Adrenal gland (tissue), 12 donors: Measurements from ENCODE around the gene SLC50A1. TPM values are rescaled to one million over a fixed set of nuclear protein-coding genes. Genes with fewer than 3 reads are reported as not detected.
A peak's percentile ranks its signal among the peaks of the same experiment; 100 is the strongest.

Experiments used
- DNase-seq, 7 donors: peaks; one replicate each; pipeline ENCODE4 v3.0.0-alpha.2; 2019 to 2020
- H3K27ac ChIP-seq, 5 donors: fragments of 200-600 bp; sonication (generic) in 4 of 5; 1 replicate in 3 of 5; 2 replicates in 2 of 5; pipeline versions ENCODE4 v1.5.1 to v1.8.0; 2016 to 2020; ENCODE audit warnings: mild to moderate bottlenecking in 1 of 5
- H3K27me3 ChIP-seq: fragments of 200-600 bp; 2 replicates; pipeline ENCODE4 v1.8.0; 2021
- H3K36me3 ChIP-seq, 2 donors: fragments of 200-600 bp; replicated peaks in 1 of 2; 1 replicate in 1 of 2; 2 replicates in 1 of 2; pipeline versions ENCODE4 v1.5.1 to v1.8.0; 2018 to 2022
- H3K4me1 ChIP-seq, 2 donors: fragments of 200-600 bp; replicated peaks in 1 of 2; 1 replicate in 1 of 2; 2 replicates in 1 of 2; pipeline versions ENCODE4 v1.5.1 to v1.8.0; 2018 to 2021
- H3K4me3 ChIP-seq, 4 donors: fragments of 200-600 bp; sonication (generic) in 3 of 4; one replicate each; pipeline ENCODE4 v1.5.1; 2016 to 2018
- H3K9me3 ChIP-seq, 3 donors: fragments of 200-600 bp; sonication (generic) in 1 of 3; replicated peaks in 1 of 3; 1 replicate in 2 of 3; 2 replicates in 1 of 3; pipeline versions ENCODE4 v1.5.1 to v1.8.0; 2016 to 2021
- POLR2A ChIP-seq, 2 donors: fragments of 450-650 bp; IDR thresholded peaks; one replicate each; pipeline ENCODE4 v1.6.1; 2017; ENCODE audit warnings: antibody characterized with exemption in 2 of 2, mild to moderate bottlenecking in 2 of 2, moderate library complexity in 1 of 2
- whole genome bisulfite sequencing, 4 donors: extraction: QIAGEN DNeasy Blood & Tissue Kit in 2 of 4; methylation state at CpG; one replicate each; pipeline versions ENCODE4 v1.1.5 to v1.1.7; 2013 to 2017; 5-methylcytosine and 5-hydroxymethylcytosine counted together
- intact Hi-C, 2 donors: fragments of 100-400 bp; cut with DNase I; formaldehyde crosslinking; loops; one replicate each; pipeline versions ENCODE4 v1.14.1 to v1.15.0; 2022 to 2023
- polyA plus RNA-seq, 3 donors: library from polyadenylated mRNA; stranded (reverse); fragments of 200-250 nt in 2 of 3; fragments of 350-450 nt in 1 of 3; fragmentation: Illumina TruSeq in 1 of 3; extraction: RNeasy Lipid Tissue Mini Kit (QIAGEN cat#74804) in 1 of 3; gene quantifications; one replicate each; pipeline ENCODE4 v1.2.3, GENCODE V29; 2013 to 2014
- total RNA-seq, 9 donors: library from RNA; depleted of rRNA in 4 of 9; stranded (reverse); fragments of >200 nt in 4 of 9; fragments of 120-200 nt in 1 of 9; fragmentation: NEBNext Ultra II Directional in 1 of 9; extraction: Animal tissue kit (Norgen Biotek cat#: 25700) in 1 of 9; gene quantifications; one replicate each; pipeline versions ENCODE4 v1.1.0 to v1.2.4, GENCODE V29; 2013 to 2023
- TF ChIP-seq, protein P1 (sequence below), 6 experiments: fragments of 450-650 bp in 4 of 6; fragments of 200-600 bp in 2 of 6; sonication (generic) in 1 of 6; IDR thresholded peaks; 1 replicate in 5 of 6; 2 replicates in 1 of 6; pipeline versions ENCODE4 v1.5.1 to v1.8.0; 2016 to 2021; ENCODE audit warnings: antibody characterized with exemption in 6 of 6, mild to moderate bottlenecking in 2 of 6, moderate library complexity in 1 of 6
- donor health status: healthy with polysubstance abuse.
- donor health status: Bipolar disorder and iron deficiency.
- donor health status: DM: yes; HTN: yes; CAD: no.
- donor health status: DM: no; HTN: no; CAD: no.
- donor health status: DM: no; HTN: no; CAD: no.
- donor health status: DM: yes; HTN: yes; CAD: no.

The SLC50A1 gene
- total and polyA plus RNA-seq, 12 donors: 31.7 to 172 (median 53.8) TPM

DNA sequence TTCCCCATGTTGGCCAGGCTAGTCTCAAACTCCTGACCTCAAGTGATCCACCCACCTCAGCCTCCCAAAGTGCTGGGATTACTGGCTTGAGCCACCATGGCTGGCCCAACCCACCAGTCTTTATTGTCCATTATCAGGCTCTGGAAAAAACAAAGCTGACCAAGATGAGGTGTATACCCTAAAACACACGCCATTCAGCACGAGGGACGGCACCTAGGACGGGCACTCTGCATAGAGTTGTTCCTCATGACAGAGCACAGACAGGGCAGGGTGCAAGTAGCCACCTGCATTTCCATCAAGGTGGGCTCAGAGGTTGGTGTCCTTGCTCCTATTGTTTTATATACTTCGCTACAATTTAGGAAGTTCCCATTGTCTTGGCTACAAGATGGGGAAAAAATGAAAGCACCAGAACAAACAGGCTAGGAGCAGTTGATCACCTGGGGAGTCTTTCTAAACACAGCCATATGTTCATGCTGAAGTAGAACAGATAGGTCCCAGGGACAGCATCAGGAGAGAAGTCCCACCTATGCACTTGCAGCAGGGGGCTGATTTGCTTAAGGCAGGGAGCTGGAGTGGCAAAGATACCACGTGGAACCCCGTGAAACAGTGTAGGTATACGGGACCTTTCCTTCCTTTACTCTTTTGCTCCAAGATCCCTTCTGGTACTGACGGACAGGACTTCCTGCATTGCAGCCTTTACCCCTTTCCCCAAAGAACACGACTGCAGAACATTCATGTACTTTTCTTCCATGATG lies 33.0 kb downstream of the SLC50A1 start:
- Histone ChIP-seq H3K4me1 (peaks cover 7 to 27% of the 10 kb centered on the region in 2 donors), H3K27ac (no peak overlapping the region), H3K27me3 (no peaks in the 10 kb centered on the region), H3K4me3 (no peak overlapping the region), H3K36me3 (peaks cover 0 to 22% of the 10 kb centered on the region in 2 donors), H3K9me3 (no peaks in the 10 kb centered on the region)
- peak in 1 of 7 donors; percentile 46 for DNase-seq
- intact Hi-C loops: no loop called here
- 74 to 87% (median 82%) methylated on average over 10 of the region's 10 CpGs for WGBS, 4 donors
- no peak for TF ChIP-seq POLR2A (IDR thresholded peaks at IDR 0.05)

GRCh38 chr1:155169541-155169940 lies 33.9 kb downstream of the SLC50A1 start:
- no peak overlapping the region for H3K27ac ChIP-seq
- DNase-seq: peak in 2 of 7 donors; percentile 11 to 40
- peaks cover 7 to 27% of the 10 kb centered on the region in 2 donors for H3K4me1 ChIP-seq
- no peak for TF ChIP-seq POLR2A (IDR thresholded peaks at IDR 0.05)
- intact Hi-C loops: no loop called here
- H3K36me3 ChIP-seq: peaks cover 0 to 22% of the 10 kb centered on the region in 2 donors
- no peaks in the 10 kb centered on the region for H3K9me3 ChIP-seq
- no peaks in the 10 kb centered on the region for H3K27me3 ChIP-seq
- H3K4me3 ChIP-seq: no peak overlapping the region
- WGBS, 4 donors: 67 to 83% (median 78%) methylated on average over 5 of the region's 5 CpGs

- peaks cover 7 to 27% of the 10 kb centered on the region in 2 donors for H3K4me1 ChIP-seq
- DNase-seq: peak in 2 of 7 donors; percentile 14
- 69 to 92% (median 88%) methylated on average over 2 of the region's 2 CpGs for WGBS, 4 donors
Observed at GRCh38 chr1:155170101-155170785, 34.6 kb downstream of the SLC50A1 start.

GRCh38 chr1:155170806-155171205 lies 35.2 kb downstream of the SLC50A1 start:
- 85 to 89% (median 88%) methylated on average over 7 of the region's 7 CpGs for WGBS, 4 donors
- Histone ChIP-seq H3K36me3 (peaks cover 0 to 22% of the 10 kb centered on the region in 2 donors), H3K4me3 (no peak overlapping the region), H3K27ac (no peak overlapping the region), H3K27me3 (no peaks in the 10 kb centered on the region), H3K4me1 (peaks cover 7 to 27% of the 10 kb centered on the region in 2 donors), H3K9me3 (no peaks in the 10 kb centered on the region)
- peak in 2 of 7 donors; percentile 16 to 35 for DNase-seq
- TF ChIP-seq POLR2A (IDR thresholded peaks at IDR 0.05): no peak
- TF ChIP-seq, protein P1, sequence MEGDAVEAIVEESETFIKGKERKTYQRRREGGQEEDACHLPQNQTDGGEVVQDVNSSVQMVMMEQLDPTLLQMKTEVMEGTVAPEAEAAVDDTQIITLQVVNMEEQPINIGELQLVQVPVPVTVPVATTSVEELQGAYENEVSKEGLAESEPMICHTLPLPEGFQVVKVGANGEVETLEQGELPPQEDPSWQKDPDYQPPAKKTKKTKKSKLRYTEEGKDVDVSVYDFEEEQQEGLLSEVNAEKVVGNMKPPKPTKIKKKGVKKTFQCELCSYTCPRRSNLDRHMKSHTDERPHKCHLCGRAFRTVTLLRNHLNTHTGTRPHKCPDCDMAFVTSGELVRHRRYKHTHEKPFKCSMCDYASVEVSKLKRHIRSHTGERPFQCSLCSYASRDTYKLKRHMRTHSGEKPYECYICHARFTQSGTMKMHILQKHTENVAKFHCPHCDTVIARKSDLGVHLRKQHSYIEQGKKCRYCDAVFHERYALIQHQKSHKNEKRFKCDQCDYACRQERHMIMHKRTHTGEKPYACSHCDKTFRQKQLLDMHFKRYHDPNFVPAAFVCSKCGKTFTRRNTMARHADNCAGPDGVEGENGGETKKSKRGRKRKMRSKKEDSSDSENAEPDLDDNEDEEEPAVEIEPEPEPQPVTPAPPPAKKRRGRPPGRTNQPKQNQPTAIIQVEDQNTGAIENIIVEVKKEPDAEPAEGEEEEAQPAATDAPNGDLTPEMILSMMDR (IDR thresholded peaks at IDR 0.05): no peak
- intact Hi-C loops: no loop called here

More at GRCh38 chr1:155170101-155170785, 34.6 kb downstream of the SLC50A1 start:
- no peak overlapping the region for H3K4me3 ChIP-seq
- no peaks in the 10 kb centered on the region for H3K9me3 ChIP-seq
- H3K36me3 ChIP-seq: peaks cover 0 to 22% of the 10 kb centered on the region in 2 donors
- intact Hi-C loops: no loop called here
- no peaks in the 10 kb centered on the region for H3K27me3 ChIP-seq
- no peak overlapping the region for H3K27ac ChIP-seq
- TF ChIP-seq POLR2A (IDR thresholded peaks at IDR 0.05): no peak
- TF ChIP-seq, protein P1 (IDR thresholded peaks at IDR 0.05): no peak
